Measurements from ENCODE around the gene RNF113B.

DNA sequence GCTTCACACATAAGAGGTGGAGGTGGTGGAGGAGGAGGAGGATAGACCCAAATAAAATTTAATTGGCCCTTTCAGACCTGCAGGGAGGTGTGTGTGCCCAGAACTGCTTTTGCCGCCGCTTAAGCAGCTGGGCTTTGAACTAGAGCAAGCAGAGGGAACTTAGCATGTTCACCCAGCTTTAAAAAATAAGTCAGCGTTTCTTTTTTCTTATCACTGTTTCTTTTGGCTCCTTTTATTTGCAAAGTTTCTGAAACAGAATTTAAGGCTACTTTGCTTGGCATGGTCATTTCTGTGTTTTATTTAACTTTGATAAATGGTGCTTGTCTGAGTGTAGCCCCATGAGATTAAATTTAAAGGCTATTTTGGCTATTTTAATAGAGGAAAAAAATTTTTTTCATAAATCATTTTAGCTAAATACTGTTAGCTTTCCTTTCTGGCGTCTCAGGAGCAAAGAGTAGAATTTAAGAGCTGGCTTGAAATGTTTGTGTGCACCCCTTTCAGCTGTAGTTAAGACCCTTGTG lies 43.3 kb upstream of the RNF113B start:
- TF ChIP-seq, protein P1, sequence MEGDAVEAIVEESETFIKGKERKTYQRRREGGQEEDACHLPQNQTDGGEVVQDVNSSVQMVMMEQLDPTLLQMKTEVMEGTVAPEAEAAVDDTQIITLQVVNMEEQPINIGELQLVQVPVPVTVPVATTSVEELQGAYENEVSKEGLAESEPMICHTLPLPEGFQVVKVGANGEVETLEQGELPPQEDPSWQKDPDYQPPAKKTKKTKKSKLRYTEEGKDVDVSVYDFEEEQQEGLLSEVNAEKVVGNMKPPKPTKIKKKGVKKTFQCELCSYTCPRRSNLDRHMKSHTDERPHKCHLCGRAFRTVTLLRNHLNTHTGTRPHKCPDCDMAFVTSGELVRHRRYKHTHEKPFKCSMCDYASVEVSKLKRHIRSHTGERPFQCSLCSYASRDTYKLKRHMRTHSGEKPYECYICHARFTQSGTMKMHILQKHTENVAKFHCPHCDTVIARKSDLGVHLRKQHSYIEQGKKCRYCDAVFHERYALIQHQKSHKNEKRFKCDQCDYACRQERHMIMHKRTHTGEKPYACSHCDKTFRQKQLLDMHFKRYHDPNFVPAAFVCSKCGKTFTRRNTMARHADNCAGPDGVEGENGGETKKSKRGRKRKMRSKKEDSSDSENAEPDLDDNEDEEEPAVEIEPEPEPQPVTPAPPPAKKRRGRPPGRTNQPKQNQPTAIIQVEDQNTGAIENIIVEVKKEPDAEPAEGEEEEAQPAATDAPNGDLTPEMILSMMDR (IDR thresholded peaks at IDR 0.05): no peak
- TF ChIP-seq POLR2A (IDR thresholded peaks at IDR 0.05; ENCODE audit: low read depth) (no peak), EP300 (IDR thresholded peaks at IDR 0.05) (no peak), POLR2AphosphoS5 (IDR thresholded peaks at IDR 0.05) (no peak)

Data from esophagus muscularis mucosa (tissue), 4 donors.